CD1c-positive myeloid dendritic cell (primary cell): ENCODE measurements around the gene DPH2.
A peak's percentile ranks its signal among the peaks of the same experiment; 100 is the strongest.

ENCODE experiments used
- DNase-seq: peaks from one replicate; pipeline ENCODE4 v3.0.0-alpha.2; 2016; ENCODE audit errors: extremely low spot score

The DPH2 gene

GRCh38 chr1:43945674-43946235 is 24.1 kb upstream of the DPH2 start:
- DNase-seq = no peak

DNA sequence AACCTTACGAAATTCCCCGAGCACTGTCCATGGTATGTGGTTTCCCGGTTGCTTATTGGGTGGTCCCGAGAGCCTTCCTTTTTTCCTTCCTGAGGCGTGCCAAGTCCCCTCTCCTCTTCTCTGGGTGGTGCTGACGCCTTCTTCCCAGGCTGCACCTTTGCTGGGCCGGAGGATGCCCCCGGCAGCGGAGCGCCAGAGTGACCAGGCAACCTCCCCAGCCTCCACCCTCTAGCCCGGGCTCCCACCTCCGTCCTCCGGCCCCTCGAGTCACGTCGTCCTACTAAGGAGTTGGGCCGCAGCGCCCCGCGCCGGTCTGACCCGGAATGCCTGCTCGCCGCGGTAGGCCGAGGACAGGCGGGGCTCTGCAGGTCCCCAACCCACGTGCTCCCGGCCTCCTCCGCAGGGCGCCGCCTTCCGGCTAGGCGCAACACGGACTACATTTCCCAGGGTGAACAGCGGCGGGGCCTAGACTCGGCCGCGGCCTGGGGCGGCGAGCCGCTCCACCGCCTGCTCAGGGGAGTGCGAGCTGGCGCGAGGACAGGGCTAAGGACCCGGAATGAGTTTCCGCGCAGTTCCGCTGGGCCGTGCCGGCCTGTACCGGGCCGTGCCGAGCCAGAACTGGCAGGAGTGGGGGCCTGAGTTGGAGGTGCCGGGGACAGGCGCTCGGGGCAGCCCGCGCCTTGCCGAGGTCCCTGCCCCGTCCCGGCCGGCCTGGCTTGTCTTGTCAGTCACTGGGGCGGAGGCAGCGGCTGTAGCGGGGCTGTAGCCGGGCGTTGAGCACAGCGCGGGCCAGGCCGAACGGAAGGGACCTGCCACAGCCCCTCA is 23.4 kb upstream of the DPH2 start, which contains the start of gene IPO13:
TSS of gene IPO13 (plus strand) at position 715 of the 825 bp plus-strand sequence. CDS start 651 bp downstream, outside the sequence.
- peak; percentile 98 for DNase-seq

DNA sequence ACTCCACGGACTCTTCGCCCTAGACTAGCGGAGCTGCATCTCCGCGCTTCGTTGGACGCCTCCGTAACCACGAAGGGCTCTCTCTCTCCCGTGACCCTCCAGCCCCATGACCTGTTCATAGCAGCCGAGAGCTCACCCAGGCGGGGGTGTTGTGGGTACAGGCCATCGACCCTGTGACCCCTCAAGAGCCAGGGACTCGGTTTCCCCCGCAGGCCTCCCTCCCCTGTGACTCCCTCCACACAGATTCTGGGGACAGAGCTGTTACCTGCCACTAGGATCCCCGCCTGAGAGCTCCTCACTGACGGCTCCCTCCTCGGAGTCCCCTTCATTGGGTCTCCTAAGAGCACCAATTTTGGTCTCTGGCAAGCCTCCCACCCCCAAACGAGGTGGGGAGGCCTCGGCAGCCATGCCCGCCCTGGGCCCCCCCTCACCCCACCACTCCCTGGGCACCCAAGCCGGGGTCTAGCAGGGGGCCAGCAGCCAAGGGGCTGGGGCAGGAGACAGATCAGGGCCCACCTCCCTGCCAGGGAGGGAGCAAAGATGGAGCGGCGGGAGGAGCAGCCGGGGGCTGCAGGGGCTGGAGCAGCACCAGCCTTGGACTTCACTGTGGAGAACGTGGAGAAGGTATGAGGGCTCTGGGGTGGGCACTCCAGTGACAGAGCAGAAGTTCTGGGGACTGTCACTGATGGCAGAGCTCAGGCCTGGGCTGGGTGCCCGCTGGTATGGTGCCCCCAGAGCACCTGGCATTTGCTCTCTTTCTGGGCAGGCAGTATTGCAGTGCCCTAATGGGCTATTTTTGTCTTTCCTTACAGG is 22.5 kb upstream of the DPH2 start:
- no peak for DNase-seq

GRCh38 chr1:43947874-43948437 is 21.9 kb upstream of the DPH2 start:
- no peak for DNase-seq

- DNase-seq = no peak
These were observed 20.1 kb upstream of the DPH2 start for GRCh38 chr1:43949678-43950077.

DNA sequence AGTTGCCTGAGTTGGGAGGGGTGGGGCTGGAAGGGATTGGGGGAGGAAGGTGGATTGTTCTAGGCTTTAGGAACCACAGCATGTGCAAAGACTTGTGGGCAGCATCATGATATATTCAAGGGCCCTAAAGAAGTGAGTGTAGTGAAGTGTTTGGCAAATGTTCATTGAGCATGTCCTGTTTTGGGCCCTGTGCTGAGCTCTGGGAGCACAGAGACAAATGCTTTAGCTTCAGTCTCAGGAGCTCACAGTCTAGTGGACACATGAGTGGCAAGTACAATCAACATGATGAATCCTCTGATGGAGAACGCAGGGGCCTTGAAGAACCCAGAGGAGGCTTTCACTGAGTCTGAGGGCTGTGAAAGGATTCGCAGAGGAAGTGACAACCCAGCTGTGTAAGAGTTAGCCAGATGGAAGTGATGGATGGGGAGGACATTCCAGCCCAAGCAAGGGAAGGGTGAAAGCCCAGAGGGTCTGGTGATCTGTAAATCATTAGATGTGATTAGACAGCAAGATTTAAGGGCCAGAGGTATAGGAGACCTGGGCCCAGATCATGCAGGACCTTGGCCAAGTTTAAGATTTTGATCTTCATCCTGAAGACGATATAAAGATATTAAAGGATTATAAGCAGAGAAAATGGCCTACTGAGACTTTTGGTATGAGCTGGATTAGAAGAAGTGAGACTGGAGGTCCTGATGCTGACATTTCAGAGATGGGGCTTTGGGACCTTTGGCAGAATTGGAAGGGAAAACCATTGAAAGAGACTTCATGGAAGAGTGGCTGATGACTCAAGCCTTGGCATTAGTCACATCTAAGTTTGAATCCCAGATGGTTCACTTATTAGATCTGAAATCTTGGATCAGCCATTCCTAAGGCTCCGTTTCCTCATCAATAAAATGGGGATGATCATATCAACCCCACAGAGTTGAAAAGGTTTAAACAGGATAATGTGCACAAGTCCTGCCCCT is 18.5 kb upstream of the DPH2 start:
- no peak for DNase-seq

DNA sequence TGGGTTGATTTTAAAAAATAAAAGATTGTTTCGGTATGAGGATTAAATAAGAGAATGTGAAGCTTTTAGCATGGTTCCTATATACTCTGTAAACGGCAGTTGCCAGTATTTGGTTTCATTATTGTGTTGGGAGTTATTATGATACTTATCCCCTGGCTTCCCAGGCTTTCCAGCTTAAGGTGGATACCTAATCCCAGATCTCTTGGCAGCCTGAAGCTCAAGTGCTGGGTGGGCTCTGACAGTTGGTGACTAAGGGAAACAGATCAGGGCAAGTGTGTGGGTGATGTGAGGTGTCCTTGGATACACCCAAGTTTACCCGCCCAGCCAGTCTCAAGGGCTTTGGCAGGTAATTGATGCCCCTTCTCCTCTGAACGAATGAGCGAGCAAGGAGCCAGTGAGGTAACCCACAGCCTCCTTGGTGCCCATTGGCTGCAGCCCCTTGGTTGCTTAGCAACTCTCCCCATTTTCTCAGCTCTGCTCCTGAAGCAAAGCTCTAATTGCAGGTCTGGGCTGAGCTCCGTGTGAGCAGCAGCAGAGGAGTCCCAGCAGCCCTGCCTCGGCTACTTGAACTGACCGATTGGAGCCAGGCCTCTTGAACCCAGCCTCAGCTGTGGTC is 17.0 kb upstream of the DPH2 start:
- no peak for DNase-seq

DNA sequence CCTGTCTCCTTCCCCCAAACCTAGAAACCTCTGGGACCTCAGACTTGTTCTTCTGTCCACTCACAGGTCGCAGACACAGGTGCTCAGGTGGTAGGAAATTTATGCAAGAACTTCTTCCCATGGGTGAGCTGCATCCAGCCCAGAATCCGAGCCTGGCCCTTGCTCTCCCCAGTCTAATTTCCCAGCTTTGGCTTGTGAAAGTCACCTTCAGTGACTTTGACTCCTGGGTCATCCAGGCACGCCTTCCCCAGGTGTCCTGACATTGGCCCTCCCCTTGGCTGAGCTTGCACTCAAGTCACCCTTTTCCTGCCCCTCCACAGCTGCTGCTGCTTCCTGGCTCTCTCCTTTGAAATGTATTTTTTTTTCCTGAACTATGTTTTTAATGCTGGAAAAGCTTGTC is 16.4 kb upstream of the DPH2 start:
- DNase-seq = no peak

DNA sequence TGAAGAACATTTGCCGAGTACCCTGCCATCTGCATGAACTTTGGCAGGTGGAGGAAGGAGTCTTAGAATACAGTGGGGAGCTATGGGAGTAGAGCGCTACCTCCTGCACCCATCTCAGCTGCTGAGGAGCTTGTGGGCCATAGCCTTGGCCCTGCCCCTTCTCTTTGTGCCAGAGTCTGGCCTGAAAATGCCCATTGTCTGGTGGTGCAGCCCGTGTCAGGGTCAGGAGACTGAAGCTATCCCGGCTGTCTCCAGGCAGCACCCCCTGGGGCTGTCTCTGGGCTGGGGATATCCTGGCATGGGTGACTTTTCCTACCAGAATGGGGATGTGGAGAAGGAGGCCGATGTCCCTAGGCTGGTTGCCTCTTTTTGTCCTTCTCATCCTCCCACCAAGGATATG is 15.8 kb upstream of the DPH2 start:
- DNase-seq = no peak

DNA sequence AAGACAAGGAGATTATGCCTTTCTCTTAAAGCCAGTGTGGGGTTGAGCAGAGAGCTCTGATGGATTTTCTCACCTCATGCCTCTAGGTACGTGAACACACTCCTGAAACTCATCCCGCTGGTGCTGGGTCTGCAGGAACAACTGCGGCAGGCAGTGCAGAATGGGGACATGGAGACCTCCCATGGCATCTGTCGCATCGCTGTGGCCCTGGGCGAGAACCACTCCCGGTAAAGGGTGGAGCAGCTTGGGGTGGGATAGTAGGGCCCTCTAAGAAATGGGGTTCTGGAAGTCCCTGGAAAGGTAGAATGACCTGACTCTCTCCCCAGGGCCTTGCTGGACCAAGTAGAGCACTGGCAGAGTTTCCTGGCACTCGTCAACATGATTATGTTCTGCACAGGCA is 13.6 kb upstream of the DPH2 start:
- DNase-seq = no peak

DNA sequence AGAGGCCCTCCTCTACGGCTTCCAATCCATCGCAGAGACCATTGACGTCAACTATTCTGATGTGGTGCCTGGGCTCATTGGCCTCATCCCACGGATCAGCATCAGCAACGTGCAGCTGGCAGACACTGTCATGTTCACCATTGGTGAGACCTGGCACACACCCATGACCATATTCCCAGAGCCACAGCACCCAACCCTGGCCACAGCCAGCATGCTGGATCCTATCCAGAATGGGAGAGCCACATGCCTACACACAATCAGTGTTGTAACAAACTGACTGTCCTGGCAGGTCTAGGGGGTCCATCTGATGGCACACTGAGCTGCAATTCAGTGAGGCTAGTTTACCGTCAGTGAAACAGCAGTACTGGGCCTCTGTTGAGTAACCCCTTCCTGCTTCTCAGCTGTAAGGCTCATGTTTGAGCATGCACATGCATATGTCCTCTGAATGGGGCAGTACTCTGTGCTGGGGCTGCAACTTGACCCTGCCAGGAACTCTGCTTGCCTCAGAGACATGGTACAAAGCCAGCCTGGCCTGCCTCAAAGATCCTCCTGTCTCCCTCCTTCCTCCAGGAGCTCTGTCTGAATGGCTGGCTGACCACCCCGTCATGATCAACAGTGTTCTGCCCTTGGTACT is 12.3 kb upstream of the DPH2 start:
- no peak for DNase-seq

GRCh38 chr1:43958351-43959255 is 11.2 kb upstream of the DPH2 start:
- DNase-seq = no peak

DNA sequence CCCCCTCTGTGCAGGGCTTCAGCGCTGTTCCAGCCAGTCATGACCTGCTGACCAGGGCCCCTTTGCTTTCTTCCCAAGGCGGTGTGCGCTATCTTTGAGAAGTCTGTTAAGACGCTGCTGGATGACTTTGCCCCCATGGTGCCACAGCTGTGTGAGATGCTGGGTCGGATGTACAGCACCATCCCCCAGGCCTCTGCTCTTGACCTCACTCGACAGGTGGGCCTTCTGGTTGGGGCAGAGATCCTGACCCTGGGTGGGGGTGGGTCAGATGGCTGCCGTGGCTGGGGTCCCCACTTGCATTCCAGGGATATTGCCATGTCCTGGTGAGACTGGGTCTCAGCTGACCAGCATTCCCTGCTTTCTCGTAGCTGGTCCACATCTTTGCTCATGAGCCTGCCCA is 9.0 kb upstream of the DPH2 start:
- DNase-seq = no peak

- DNase-seq = no peak
These were observed 8.1 kb upstream of the DPH2 start for GRCh38 chr1:43961692-43962091.

DNA sequence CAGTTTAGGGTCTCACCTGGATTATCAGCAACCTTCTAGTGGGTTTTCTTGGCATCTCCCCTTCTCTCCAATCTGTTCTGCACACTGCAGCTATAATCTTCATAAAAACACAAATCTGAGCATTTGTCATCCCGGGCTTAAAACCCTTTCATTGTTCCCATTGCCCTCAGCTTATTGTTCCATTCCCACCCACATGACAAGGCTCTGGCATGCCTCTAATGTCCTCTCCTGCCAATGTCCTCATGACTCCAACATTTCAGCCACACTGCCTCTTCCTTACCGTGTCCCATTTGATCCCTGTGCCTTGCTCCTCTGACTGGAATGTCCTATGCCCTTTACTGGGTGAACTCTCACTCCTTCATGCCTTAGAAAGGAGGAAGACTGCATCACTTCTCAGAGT is 7.5 kb upstream of the DPH2 start:
- DNase-seq = no peak

- DNase-seq = no peak
These were observed 6.8 kb upstream of the DPH2 start for GRCh38 chr1:43963006-43963405.

DNA sequence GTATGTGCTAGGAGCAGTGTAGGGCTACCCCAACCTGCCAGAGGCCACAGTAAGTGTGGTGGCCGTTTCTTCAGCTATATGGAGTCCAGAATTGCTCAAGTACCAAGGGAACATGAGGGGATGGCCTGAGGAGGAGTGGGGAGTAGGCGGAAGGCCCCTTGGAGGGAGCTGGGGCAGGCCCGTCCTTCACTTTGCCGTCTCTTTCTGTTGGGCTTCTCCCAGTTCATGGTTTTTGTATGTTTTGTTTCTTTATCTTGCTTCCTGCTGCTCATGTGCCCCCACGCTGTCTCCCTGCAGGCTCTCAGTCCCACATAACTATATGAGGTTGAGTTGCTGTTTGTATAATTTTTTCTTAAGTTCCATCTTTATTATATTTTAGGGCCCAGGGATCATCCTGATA is 5.9 kb upstream of the DPH2 start:
- no peak for DNase-seq

DNA sequence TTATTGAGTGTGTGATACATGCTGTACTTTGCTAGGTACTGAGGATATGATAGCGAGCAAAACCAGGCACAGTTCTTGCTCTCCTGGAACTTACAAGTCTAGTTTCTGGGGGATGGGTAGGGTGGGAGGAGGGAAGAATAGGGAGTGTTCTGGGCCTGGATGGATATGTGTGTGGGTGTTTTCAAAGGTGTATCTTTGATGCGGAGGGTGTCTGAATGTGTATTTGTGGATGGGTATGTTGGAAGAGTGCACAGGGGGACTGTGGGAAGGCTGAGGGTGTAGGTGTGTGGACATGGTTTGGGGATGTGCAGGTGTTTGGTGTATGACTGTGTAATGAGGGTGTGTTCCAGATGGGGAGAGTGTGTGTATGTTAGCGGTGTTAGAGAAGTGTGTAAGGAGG is 4.5 kb upstream of the DPH2 start:
- DNase-seq = no peak

DNA sequence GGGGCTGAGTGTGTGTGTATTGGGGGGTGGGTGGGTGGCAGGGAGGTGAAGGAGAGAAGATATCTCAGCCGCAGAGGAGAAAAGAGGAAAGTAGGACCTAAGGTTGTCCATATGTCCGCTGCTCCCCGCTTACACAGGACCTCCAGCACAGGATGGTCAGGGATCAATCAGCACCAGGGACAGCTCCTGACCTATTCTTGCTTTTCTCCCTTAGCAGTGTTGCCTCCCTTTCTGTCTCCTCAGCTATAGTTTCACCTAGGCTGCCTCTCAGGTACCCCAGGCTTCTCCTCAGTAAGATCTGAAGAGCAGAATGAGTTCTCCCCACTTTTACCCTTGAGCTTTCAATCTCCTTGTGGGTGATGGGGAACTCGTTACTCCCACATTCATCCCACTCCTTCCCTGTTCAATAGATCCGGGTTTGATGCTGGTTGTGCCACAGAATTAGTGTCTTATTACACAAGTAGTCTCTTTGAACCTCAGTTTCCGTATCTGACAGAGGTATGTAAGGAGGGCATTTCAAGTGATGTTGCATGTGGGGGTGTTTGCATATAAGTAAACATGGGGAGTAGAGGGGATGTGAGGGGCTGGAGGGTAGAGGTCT is 1.4 kb upstream of the DPH2 start:
- DNase-seq = no peak
